ENCODE results near the gene RRBP1.

The RRBP1 gene

GRCh38 chr20:17633850-17634500 is 48.1 kb downstream of the RRBP1 start:
- DNase-seq (ENCODE audit: low read depth), result no peak

DNA sequence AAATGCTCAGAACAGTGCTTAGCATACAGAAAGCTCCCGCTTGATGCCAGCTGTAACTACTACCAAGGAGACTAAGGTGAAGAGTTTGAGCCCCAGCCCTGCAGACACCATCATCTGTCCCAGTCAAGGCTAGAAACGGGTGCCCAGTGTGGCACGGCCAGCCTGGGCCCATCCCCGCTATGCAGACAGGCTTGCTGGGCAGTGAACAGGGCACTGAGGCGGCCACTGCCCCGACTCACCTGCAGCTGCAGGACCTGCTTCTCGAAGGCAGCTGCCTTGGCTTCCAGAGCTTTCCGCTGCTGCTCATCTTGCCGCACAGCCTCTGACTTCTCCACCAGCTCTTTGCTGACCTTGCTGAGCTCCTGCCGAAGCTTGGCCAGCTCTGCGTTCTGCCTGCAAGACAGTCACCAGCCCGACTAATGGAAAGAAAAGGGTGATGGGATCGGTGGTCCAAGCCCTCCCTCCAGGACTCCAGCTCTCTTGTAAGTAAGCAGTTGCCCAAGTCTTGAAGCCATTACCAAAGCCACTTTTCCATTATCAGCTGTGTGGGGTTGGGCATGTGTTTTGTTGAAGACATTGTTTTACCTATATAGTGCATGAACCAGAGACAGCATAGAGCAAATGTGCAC is 48.7 kb downstream of the RRBP1 start:
- no peak for DNase-seq (ENCODE audit: low read depth)

- no peak for DNase-seq (ENCODE audit: low read depth)
These were observed 50.3 kb downstream of the RRBP1 start for GRCh38 chr20:17631576-17632319.

GRCh38 chr20:17630806-17631195 is 51.2 kb downstream of the RRBP1 start:
- no peak for DNase-seq (ENCODE audit: low read depth)

DNA sequence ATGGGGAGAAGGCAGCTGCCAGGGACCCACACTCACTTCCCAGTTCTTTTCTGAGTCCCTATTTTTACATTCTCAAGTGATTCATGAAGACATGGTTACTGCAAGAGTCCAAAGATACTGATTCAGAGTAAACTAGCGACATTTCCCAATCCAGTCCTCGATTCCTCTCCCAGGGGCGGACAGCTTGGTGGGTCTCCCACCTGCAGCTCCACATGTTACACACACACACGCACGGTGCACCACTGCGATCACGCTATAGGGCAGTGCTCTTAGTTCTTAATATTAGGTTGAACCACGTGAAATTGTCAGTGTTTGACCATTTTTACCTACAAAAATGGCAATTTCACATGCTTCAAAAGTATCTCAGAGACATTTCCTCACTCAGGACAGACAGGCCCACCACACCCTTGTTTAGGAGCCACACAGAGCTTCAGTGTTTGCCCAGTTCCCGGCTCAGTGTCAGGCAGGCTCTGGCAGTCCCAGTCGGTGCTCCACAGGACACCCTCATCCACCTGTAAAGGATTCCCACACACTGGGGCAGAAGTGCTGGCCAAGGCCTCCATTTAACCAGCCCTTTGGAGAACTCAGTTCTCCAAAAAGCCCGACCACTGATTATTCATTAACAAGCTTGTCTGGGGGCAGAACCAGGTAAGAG is 51.8 kb downstream of the RRBP1 start:
- no peak for DNase-seq (ENCODE audit: low read depth)

GRCh38 chr20:17629678-17630089 is 52.4 kb downstream of the RRBP1 start:
- DNase-seq (ENCODE audit: low read depth), result no peak

- DNase-seq (ENCODE audit: low read depth), result no peak
These were observed 53.0 kb downstream of the RRBP1 start for GRCh38 chr20:17629025-17629424.

DNA sequence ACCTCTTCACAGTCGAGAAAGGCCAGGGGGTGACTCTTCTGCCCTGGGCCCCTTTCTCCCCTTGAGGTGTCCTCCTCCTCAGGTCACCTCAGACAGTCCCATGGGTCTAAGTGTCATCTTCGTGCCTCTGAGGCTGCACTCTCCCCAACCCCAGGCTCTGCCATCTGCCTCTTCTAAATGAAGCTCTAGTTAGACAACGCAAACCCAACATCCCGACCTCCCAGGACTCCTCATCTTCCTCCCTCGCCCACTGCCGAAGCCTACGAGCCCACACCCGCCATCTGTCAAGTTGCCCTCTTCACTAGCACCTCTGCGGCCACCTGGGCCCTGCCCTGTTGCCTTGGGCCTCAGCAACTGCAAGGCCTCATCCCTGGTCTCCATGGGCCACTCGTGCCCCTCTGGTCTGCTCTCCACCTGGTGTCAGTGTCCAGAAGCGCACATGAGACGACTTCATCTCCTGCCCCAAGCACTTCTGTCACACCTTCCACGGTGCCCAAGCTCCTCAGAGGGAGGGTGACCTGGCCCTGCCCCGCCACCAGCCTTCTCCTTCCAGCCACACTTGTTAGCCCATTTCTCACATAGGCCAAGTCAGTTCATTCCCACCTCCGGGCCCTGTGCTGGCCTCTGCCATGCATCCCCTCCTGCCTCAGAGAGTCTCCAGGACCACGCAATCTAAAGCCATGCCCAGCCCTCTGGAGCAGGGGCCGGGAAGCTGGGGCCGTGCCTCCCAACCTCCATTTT is 53.8 kb downstream of the RRBP1 start:
- DNase-seq (ENCODE audit: low read depth), result no peak

DNA sequence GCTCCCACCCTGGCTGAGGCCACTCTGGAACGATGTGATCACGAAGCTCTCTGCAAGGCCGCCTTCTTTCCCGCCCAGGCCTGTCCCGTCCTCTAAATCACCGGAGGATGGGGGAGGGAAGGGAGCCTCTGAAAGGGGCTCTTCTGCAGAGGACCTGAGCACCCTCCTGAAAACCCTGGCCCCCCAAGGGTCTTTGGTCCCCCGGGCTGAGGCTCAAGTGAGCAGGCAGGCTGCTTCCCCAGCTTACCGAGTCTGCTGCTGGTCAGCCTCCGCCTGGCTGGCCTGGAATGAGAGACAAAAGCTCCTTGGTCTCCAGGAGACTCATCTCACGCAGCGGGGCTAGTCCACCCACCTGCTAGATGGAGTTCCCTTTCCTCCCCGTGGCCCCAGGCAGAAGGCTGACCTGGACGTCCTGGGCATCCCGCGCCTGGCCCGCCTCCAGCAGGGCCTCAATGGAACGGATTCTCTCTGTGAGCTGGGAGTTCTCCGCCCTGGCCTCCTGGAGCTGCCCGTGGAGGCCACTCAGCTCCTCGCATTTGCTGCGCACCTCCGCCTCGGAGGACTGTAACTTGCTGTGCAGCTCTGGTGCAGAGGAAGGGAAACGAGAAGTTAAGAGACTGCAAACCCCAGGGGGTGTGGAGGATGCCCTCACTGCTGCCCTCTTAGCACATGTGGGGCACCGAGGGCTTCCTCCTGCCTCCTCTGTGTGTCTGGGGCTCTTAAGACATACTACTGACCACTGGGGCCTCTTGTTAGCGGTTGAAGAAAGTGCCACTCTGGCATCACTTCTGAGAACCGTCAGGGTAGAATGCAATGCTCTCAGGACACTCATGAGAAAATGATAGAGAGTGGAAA is 54.7 kb downstream of the RRBP1 start:
- no peak for DNase-seq (ENCODE audit: low read depth)

DNA sequence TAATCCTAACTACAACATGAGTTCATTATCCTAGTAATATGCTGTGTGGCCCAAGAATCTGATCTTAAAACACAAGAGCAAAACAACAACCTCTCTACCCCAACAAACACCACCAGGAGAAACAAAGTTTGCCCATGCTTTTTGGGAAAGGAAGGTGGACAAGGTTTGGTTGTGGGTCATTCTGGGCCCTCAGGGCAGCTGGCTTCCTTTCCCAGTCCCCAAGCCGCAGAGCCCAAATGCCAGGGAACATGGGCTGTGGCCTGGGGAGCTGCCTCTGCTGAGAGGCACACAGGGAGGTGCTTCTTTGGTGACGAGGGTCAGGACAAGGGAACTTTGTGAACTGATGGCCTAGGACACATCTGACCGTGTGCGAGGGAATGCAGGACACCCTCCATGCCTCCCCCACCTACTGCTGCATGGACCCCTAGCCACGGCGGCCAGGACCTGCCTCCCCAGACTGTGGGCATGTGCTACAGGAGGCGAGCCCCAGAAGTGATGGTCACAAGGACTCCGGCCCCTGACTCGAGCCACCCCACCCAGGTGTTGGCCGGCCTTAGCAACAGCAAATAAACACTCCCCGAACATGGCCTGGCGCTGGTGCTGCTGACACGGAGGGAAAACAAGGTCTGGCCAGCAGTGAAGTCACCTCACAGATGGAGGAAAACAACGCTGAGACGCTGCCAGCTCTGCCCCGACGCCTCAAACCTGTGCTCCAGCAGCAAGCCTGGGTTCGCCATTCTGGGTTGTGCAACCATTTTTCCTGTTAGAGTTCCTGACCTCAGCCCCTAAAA is 55.6 kb downstream of the RRBP1 start:
- DNase-seq (ENCODE audit: low read depth), result no peak

GRCh38 chr20:17625246-17626051 is 56.6 kb downstream of the RRBP1 start:
- no peak for DNase-seq (ENCODE audit: low read depth)

GRCh38 chr20:17624551-17625245 is 57.3 kb downstream of the RRBP1 start:
- DNase-seq (ENCODE audit: low read depth), result no peak

DNA sequence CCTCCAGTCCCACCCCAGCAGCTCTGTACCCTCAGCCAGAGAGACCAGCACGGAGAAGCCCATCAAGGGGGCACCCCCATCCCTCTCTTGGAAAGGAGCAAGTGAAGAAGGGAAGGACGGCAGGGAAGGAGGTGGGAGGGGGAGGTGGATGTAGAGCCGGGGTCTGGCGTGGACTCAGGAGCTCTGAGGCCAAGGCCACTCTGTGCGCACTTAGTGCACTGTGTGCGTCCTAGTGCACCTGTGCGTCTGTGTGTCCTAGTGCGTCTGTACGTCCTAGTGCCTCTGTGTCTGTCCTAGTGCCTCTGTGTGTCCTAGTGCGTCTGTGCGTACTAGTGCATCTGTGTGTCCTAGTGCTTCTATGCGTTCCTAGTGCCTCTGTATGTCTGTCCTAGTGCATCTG is 58.0 kb downstream of the RRBP1 start:
- no peak for DNase-seq (ENCODE audit: low read depth)

DNA sequence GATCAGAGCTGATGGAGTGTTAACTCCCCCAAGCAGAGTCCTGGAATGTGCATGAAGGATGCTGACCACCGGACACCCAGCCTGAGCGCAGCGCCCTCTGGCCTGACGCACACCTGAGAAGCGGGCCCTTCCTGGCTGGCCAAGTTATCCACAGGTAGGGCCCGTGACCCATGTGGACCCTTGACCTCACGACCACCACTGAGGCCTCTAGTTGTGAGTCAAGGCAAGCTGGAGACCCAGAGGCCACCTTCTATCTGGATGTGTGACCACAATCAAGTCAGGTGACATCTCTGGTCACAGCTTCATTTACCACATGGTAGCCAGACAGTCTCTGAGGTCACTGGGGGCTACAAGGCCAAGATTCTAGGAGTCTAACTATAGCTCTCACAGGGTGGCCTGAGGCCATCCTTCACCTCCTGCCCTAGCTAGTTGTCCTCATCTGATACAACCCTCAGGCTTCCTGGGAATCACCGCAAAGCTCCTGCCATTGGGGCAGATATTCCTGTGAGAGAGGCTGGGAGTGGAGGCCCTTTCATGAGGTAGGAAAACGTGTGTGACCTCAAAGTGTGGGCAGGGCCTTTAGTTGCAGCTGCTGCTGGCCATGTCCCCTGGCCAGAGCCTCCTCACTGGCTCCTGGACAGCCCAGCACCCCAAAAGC is 59.1 kb downstream of the RRBP1 start:
- DNase-seq (ENCODE audit: low read depth), result no peak

GRCh38 chr20:17622086-17622850 is 59.8 kb downstream of the RRBP1 start:
- no peak for DNase-seq (ENCODE audit: low read depth)

- no peak for DNase-seq (ENCODE audit: low read depth)
These were observed 60.6 kb downstream of the RRBP1 start for GRCh38 chr20:17621229-17621968.
